Middle frontal gyrus (tissue), 1 donor: Measurements from ENCODE around the gene ZNF814.
A peak's percentile ranks its signal among the peaks of the same experiment; 100 is the strongest.
"Not testable (repeated sequence)": the region's sequence is repeated elsewhere in the genome, so short reads cannot be mapped to it uniquely, and the experiment has no call there.

Experiments used
- DNase-seq: peaks from one replicate; pipeline ENCODE4 v3.0.0-alpha.2; 2015; ENCODE audit warnings: low spot score; ENCODE audit errors: extremely low spot score

The ZNF814 gene

DNA sequence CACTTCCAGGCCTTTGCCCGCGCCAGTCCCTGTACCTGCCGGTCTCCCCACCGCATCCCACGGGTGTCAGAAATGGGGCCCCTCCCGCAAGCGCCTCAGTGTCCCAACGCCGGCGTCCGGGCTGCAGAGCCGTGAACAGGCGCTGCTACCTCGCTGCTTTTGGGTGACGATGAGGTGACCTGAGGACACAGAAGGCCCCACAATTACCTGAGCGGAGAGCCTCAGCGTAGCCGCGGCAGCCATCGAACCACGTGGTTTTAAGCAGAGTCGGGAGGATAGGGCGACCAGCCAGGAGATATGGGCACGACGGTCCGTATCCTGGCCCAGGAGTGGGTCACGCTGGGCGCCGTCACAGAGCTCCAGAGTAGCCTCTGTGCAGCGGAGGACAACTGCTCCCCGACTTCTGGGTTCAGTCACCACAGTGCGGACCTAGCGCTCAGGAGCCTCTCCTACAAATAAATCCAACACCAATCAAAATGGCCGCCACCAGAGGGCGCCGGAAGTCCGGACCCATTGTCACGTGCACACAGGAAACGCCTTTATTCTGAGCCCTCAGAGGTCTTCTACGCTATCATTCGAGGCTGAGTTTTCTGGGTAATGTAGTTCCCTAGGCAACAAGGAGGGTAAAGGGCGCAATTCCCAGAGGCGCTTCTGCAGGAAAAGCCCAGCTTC lies at the start of gene ZNF814:
ZNF814 (minus strand) TSS at position 478 of the 672 bp plus-strand sequence; CDS start at position 243, 235 bp downstream.
- peak; percentile 65 for DNase-seq

DNA sequence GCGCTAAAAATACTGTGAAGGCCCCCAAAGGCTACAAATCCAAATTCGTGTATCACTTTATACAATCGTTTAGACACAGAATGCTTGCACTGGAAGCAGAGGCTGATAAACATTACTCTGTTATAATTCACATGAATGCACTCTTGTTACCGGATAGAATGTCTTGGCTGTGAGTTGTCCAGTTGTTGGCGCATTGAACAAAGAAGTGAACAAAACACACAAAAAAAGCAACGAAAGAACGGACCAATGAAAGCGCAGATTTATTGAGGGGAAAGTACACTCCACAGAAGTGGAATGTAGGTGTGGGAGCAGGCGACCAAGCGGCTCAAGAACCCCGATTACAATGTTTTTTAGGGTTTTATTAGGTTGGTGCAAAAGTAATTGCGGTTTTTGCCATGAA lies 46.9 kb upstream of the ZNF814 start:
- DNase-seq = no peak

DNA sequence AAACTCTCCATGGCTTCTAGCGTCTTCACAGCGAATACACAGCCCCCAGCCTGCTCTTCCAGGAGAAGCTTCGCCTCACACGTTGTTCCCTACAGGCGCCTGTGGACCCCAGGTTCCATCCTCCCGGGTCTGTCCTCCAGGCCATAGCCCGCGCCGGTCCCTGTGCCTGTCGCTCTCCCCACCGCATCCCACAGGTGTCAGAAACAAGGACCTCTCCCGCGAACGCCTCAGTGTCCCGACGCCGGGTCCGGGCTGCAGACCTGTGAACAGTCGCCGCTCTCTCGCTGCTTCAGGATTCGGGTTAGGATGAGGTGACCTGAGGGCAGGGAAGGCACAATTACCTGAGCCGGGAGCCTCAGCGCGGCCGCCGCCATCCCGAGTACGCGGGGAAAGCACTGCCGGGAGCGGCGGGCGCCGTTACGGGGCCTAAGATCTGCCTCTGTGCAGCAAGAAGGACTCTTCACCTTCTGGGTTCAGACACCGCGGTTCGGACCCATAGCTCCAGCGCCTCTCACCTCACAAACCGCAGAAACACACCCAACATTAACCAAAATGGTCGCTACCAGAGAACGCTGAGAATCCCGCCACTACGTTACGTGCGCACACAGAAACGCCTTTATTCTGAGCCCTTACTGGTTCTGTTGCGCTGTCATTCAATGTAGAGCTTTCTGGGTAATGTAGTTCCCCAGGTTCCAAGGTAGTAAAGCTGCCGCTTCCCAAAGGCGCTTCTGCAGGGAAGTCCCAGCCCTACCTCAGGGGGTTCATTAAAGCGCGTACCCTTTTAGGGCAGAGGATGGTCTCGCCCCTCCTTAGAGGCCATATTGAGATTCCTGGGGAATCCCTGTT lies 46.2 kb upstream of the ZNF814 start, which contains the start of gene ZNF418:
ZNF418 (minus strand) TSS at position 583 of the 846 bp plus-strand sequence. CDS start 1,580 bp downstream, outside the sequence.
- DNase-seq = peak; percentile 89

DNA sequence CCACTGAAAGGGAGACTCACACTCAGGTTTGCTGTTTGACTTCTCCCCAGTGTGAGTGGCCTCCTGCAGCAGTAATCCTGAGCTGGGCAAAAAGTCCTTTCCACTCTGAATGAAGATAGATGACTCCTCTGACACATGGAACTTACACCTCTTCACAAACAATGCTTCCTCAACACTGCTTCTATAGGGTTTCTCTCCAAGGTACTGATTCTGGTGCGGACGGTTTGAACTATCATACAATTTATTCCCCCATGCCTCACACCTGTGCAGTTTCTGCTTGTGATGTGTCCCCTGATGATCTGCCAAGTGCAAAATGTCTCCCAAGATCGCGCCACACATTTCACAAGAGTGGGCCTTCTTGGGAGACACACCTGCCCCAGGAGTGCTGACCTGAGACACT lies 38.8 kb upstream of the ZNF814 start:
- no peak for DNase-seq

DNA sequence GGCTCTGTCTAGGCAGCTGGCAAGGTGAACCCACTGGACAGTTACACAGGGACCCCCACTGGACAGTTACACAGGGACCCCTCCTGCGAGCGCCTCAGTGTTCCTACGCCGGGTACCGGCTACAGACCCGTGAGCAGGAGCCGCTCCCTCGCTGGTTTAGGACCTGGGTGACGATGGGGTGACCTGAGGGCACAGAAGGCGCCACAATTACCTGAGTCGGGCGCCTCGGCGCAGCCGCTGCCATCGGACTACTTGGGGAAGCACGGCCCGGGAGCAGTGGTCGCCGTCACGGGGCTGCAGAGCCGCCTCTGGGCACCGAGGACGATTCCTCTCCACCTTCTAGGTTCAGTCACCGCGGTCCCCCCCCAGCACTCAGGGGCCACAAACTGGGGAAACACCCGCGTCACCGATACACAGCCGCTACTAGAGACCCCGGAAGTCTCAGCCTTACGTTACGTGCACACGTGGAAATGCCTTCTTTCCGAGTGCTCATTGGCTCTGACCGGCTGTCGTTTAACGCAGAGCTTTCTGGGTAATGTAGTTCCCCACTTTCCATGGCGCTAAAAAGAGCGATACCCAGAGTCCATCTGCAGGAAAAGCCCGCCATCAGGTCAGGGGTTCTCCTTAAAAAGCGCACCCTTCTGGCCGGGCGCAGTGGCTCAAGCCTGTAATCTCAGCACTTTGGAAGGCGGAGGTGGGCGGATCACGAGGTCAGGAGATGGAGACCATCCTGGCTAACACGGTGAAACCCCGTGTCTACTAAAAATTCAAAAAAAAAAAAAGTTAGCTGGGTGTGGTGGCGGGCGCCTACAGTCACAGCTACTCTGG lies 27.5 kb upstream of the ZNF814 start, which contains the start of gene ZNF417:
ZNF417 (minus strand) TSS at position 425 of the 828 bp plus-strand sequence; CDS start at position 244, 181 bp downstream.
- DNase-seq = peak; percentile 95

DNA sequence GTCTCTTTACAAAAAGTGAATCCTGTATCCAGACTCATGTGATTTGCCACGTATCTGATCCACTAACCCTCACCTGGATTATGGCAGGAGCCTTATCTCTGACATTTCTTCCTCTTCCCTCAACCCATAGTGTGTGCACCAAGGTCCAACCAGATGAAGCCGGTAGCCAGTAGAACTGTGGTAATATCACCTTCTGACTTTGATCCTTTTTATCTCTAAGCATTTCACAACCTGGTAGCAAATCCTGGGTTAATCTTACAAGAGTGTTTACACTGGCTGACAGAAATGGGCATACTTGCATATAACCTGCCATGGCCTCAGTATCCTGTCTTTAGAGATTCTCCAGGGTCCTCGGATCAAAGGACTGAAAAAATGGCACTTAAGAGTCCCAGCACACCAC lies 25.7 kb upstream of the ZNF814 start:
- no peak for DNase-seq

DNA sequence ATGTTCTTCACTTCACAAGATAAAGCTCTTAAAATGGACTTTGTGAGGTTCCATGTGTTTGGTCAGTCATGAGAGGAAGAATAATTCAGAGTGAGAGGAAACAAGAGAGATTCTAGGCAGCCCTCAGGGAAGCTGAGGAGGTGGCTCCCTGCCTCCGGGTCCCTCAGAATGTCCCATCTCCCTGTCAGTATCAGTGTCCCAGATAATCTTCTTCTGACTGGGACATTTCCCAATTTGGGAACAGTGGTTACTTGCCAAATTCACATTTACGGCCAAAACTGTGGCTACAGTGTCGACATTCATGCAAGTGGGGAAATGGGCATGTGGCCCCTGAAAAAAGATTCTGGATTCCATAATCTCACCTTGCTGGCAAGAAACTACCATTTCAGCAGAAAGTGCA lies 18.6 kb upstream of the ZNF814 start:
- no peak for DNase-seq

DNA sequence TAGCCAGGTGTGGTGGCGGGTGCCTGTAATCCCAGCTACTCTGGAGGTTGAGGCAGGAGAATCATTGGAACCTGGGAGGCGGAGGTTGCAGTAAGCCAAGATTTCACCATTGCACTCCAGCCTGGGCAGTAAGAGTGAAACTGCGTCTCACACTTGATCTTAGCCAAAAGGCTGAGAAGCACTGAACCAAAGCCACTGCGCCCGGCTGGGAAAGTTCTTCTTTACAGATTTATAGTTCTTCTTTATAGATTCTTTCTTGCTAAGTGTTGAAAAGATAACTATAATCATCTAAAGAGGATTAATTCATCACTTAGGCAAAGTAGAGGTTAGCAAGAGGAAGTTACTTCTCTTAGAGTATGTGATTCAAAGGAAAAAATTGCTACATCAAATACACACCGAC lies 16.4 kb upstream of the ZNF814 start:
- no peak for DNase-seq

DNA sequence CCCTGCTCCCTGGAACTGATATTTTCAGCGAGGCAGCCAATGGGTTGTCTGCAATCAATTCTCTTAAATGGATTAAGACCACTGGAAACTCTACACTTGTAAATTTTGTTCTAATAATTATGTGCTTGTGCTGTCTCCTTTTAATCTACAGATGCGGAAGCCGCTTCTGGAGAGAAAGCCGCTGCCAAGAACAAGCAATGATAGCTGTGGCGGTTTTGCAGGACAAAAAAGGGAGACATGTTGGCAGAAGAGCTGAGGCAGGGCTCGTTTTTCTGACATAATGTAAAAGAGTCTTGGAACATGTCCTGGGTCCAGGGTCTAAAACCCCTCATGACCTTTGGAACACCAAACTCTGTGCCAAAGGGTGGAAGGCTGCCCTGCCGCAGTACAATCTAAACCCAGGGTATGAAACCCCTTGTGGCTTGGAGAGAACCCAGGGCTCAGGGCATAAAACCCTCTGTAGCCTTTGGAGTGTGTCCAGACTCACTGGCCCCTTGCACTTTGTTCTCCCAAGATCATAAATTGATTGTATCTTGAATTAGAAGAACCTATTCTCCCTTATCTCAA lies 14.9 kb upstream of the ZNF814 start:
- no peak for DNase-seq

DNA sequence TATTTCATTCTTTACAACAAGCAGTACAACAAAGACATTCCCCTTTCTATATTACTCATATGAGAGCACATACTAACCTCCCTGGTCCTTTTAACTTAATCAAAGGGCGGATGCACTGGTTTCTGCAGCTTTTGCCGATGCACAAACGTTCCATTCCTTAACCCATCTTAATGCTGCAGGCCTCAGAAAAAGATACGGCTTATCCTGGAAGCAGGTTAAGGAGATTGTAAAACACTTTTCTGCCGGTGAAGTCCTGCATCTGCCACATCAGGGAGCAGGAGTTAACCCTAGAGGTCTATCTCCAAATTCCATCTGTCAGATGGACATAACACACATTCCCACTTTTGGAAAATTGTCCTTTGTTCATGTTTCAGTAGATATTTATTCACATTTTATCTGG lies 11.5 kb upstream of the ZNF814 start:
- DNase-seq = no peak

DNA sequence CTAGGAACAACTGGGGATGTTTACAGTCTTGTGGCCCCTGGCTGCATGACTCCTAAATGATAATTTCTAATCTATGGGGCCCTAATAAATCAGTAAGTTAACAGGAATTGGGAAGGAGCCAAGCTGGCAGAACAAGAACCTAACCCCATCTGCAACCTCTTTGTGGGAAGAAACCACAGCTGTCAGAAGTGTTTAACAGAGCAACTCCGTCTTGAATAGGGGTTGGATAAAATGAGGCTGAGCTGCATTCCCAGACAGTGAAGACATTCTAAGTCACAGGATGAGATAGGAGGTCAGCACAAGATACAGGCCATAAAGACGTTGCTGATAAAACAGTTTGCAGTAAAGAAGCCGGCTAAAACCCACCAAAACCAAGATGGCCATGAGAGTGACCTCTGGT lies 1.9 kb upstream of the ZNF814 start:
- DNase-seq = not testable (repeated sequence)

DNA sequence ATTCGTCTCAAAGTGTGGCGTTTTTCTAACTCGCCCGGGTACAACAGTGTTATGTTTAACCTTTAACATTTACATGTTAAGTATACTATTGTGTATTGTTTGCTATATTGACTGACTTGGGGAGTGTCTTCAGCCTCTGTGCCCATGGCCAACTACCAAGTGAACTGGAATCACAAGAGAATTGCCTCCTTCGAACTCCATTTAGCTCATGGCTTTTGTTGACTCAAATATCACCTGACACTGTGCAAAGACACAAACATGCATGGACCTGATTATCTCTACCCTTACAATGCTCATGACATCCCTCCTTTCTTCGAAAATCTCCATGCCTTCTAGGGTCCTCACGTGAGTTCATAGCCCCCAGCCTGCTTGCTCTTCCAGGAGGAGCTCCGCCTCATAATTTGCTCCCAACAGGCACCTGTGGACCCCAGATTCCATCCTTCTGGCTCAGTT lies 704 bp downstream of the ZNF814 start:
- no peak for DNase-seq

DNA sequence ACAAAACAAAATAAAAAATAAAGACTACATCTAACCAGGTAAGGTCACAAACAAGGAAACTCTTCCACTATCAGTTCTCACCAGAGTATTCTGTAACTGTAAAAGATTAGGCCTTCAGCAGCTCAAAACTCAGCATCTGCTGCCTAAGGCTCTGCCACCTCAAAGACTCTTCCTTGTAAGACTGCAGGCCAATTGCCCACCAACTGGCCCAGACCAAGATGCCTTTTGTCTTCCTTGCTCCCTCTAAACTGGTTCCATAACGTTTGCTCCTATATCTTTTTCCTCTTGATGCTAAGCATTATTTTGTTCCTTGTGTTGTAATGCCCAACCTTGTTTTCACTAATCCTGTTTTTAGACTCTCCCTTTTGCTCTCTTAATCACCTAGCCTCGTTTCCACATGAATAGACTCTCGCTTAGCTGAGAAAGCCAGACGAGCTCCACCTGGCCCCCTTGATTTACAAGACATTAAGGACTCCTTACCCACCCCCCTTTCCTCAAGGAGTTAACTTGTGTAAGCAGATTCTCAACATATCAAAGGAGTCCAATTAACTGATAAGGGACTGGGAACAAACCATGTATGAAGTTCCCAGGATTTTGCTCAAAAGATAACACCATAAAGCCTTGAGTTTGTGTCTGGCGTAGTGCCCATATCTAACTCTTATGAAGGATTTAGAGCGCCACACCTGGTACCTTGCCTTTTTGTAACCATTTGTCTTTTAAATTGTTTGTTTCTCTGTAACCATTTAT lies 1.5 kb downstream of the ZNF814 start:
- no peak for DNase-seq

DNA sequence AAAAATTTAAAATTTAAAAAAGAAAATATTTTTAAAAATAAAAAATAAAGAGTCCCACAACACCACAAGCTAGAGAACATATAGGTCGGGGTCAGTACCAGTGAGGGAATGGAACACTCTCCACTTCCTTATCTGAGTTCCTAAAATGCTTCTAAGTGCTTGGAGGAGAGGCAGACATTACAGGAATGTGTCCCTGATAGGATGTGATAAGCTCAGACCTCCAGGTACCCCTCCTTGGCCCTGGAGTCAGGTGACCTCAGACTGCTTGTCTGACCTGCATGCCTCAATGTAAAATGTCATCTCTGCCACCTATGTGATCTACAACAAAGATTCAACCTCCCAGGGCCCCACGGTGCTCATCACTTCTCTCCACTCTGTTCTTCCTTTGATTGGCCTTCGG lies 2.8 kb downstream of the ZNF814 start:
- no peak for DNase-seq

DNA sequence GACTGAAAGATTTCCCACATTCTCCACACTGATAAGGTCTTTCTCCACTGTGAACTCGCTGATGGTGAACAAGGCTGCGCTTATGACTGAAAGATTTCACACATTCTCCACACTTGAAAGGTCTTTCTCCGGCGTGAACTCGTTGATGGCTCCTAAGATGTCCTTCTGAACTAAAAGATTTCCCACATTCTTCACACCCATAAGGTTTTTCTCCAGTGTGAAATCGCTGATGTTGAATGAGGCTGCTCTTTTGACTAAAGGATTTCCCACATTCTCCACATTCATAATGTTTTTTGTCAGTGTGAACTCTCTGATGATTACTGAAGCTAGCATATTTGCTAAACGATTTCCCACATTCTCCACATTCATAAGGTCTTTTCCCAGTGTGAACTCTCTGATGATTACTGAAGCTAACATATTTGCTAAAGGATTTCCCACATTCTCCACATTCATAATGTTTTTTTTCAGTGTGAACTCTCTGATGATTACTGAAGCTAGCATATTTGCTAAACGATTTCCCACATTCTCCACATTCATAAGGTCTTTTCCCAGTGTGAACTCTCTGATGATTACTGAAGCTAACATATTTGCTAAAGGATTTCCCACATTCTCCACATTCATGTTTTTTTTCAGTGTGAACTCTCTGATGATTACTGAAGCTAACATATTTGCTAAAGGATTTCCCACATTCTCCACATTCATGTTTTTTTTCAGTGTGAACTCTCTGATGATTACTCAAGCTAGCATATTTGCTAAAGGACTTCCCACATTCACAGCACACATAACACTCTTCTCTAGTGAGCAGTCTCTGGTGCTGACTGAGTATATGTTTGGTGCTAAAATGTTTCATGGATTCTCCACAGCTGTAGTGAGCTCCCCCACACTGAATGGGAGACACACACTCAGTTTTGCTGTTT lies 14.7 kb downstream of the ZNF814 start:
- DNase-seq = not testable (repeated sequence)

DNA sequence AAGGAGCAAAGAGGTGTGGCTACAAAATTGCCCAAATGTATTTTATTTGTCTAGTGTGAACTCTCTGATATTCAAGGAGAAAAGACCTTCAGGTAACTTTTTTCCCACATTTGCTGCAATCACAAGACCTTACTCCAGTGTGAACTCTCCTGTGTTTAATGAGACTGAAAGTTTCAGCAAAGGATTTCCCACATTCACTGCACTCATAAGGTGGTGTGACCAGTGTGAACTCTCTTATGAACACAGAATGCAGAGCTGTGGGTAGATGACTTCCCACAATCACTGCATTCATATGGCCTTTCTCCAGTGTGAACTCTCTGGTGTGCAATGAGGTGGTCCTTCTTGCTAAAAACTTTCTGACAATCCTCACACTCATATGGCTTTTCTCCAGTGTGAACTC lies 16.4 kb downstream of the ZNF814 start:
- DNase-seq = no peak

DNA sequence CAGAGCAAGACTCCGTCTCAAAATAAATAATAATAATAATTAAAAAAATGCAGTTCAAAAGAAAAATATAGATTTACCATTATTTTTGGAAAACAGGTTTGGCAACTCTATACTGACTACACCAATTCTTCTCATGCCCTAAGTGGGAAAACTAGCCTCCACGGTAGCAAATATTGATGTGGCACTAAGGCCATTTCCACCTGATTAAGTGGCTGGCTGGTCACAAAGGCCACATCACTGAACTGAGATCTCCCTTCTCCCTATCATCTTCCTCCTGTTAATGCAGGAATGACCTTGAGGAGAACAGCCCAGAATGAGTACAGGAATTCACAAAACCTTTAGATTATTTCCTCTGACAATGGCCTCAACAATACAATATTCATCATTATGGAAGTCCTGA lies 18.6 kb downstream of the ZNF814 start:
- DNase-seq = no peak

DNA sequence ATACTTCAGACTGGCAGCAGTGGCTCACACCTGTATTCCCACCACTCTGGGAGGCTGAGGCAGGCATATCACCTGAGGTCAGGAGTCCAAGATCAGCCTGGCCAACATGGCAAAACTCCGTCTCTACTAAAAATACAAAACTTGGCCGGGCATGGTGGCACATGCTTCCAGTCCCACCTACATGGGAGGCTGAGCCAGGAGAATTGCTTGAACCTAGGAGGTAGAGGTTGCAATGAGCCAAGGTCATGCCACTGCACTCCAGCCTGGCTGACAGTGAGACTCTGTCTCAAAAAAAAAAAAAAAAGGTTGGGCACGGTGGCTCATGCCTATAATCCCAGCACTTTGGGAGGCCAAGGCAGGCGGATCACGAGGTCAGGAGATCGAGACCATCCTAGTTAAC lies 19.2 kb downstream of the ZNF814 start:
- DNase-seq = not testable (repeated sequence)

DNA sequence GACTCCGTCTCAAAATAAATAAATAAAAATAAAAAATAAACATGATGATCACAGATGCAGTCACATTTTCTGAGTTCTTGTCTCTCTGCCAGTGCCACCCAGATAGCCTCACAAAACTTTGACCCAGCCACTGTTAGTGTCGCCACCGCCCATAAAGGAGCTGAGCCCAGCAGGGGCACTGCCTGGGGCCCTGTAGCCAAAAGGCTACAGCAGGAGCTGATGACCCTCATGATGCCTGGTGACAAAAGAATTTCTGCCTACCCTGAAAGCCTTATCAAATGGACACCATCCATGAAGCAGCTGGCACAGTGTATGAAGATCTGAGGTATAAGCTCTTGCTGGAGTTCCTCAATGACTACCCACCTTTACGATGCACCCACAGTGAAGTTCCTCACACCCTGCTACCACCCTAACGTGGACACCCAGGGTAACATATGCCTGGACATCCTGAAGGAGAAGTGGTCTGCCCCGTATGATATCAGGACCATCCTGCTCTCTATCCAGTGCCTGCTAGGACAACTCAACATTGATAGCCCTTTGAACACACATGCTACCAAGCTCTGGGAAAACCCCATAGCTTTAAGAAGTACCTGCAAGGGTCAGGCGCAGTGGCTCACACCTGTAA lies 20.9 kb downstream of the ZNF814 start:
- no peak for DNase-seq
